CD14-positive monocyte (primary cell): ENCODE data around the gene IL26. TPM values are rescaled to one million over a fixed set of nuclear protein-coding genes. Genes with fewer than 3 reads are reported as not detected.
A peak's percentile ranks its signal among the peaks of the same experiment; 100 is the strongest.

ENCODE experiments used
- DNase-seq, 3 donors: peaks; one replicate each; pipeline ENCODE4 v3.0.0-alpha.2; 2011 to 2022
- H2AFZ ChIP-seq: 2 replicates; pipeline ENCODE4 v1.6.0; 2012; ENCODE audit warnings: mild to moderate bottlenecking, low read depth, low read length, inconsistent platforms; ENCODE audit not compliant: insufficient read depth, poor library complexity, severe bottlenecking
- H3K27ac ChIP-seq, 2 donors: 1 replicate in 1 of 2; 2 replicates in 1 of 2; pipeline ENCODE4 v1.5.1; 2012 to 2013; ENCODE audit warnings: low read length in 2 of 2, control low read depth in 1 of 2, inconsistent platforms in 1 of 2, low read depth in 1 of 2, mild to moderate bottlenecking in 1 of 2
- H3K27me3 ChIP-seq, 2 donors: one replicate each; pipeline versions ENCODE4 v1.6.0 to v1.6.1; 2011 to 2013; ENCODE audit warnings: low read length in 2 of 2; ENCODE audit not compliant: control insufficient read depth in 2 of 2, insufficient read depth in 2 of 2
- H3K36me3 ChIP-seq, 2 donors: replicated peaks in 1 of 2; 1 replicate in 1 of 2; 2 replicates in 1 of 2; pipeline versions ENCODE4 v1.5.1 to v1.6.1; 2012 to 2013; ENCODE audit warnings: low read length in 2 of 2, control low read depth in 1 of 2, inconsistent platforms in 1 of 2, mild to moderate bottlenecking in 1 of 2; ENCODE audit not compliant: insufficient read depth in 2 of 2, control insufficient read depth in 1 of 2
- H3K4me1 ChIP-seq, 2 donors: 1 replicate in 1 of 2; 2 replicates in 1 of 2; pipeline versions ENCODE4 v1.5.1 to v1.6.1; 2012 to 2013; ENCODE audit warnings: low read length in 2 of 2, control low read depth in 1 of 2, inconsistent platforms in 1 of 2, mild to moderate bottlenecking in 1 of 2, moderate library complexity in 1 of 2; ENCODE audit not compliant: insufficient read depth in 2 of 2, control insufficient read depth in 1 of 2
- H3K4me2 ChIP-seq: replicated peaks from 2 replicates; pipeline ENCODE3; 2012; ENCODE audit warnings: low read length, moderate library complexity, mild to moderate bottlenecking; ENCODE audit not compliant: poor library complexity, severe bottlenecking; ENCODE audit errors: extremely low read depth
- H3K4me3 ChIP-seq, 3 experiments: fragments of 200-600 bp in 1 of 3; sonication (generic) in 1 of 3; replicated peaks in 1 of 3; 1 replicate in 2 of 3; 2 replicates in 1 of 3; pipeline ENCODE4 v1.5.1; 2011 to 2013; ENCODE audit warnings: low read length in 3 of 3, mild to moderate bottlenecking in 3 of 3, control low read depth in 2 of 3, low read depth in 2 of 3, inconsistent platforms in 1 of 3, moderate library complexity in 1 of 3
- H3K79me2 ChIP-seq: 2 replicates; pipeline ENCODE4 v1.6.0; 2012; ENCODE audit warnings: mild to moderate bottlenecking, control low read depth, inconsistent platforms, low read length, moderate library complexity; ENCODE audit not compliant: insufficient read depth
- H3K9ac ChIP-seq: 2 replicates; pipeline ENCODE4 v1.6.0; 2017; ENCODE audit warnings: low read length, mild to moderate bottlenecking; ENCODE audit not compliant: insufficient read depth, poor library complexity, severe bottlenecking
- H3K9me3 ChIP-seq, 2 donors: replicated peaks in 1 of 2; 1 replicate in 1 of 2; 2 replicates in 1 of 2; pipeline versions ENCODE4 v1.5.1 to v1.6.1; 2012 to 2013; ENCODE audit warnings: low read length in 2 of 2, control low read depth in 1 of 2; ENCODE audit not compliant: control insufficient read depth in 1 of 2, insufficient read depth in 1 of 2
- H4K20me1 ChIP-seq: 2 replicates; pipeline ENCODE4 v1.6.0; 2012; ENCODE audit warnings: mild to moderate bottlenecking, low read length, control low read depth, moderate library complexity; ENCODE audit not compliant: insufficient read depth
- H3K27ac Mint-ChIP-seq, 7 donors: one replicate each; pipeline ENCODE4 v1.8.0; 2020; ENCODE audit warnings: mild to moderate bottlenecking in 7 of 7, mixed read lengths in 7 of 7, moderate library complexity in 6 of 7, inconsistent platforms in 2 of 7
- H3K27me3 Mint-ChIP-seq, 3 donors: one replicate each; pipeline ENCODE4 v1.8.0; 2021 to 2022; ENCODE audit warnings: low read depth in 3 of 3, mild to moderate bottlenecking in 3 of 3, mixed read lengths in 3 of 3, moderate library complexity in 3 of 3, inconsistent platforms in 1 of 3
- H3K36me3 Mint-ChIP-seq, 2 donors: one replicate each; pipeline ENCODE4 v1.8.0; 2020; ENCODE audit warnings: mixed read lengths in 2 of 2, inconsistent platforms in 1 of 2, mild to moderate bottlenecking in 1 of 2
- H3K4me1 Mint-ChIP-seq: one replicate; pipeline ENCODE4 v1.8.0; 2020; ENCODE audit warnings: mild to moderate bottlenecking, mixed read lengths
- H3K4me3 Mint-ChIP-seq, 2 donors: one replicate each; pipeline ENCODE4 v1.8.0; 2020; ENCODE audit warnings: mild to moderate bottlenecking in 2 of 2, mixed read lengths in 2 of 2, moderate library complexity in 1 of 2
- H3K9me3 Mint-ChIP-seq, 7 donors: one replicate each; pipeline ENCODE4 v1.8.0; 2020 to 2022; ENCODE audit warnings: mixed read lengths in 7 of 7, mild to moderate bottlenecking in 6 of 7, moderate library complexity in 6 of 7, inconsistent platforms in 2 of 7
- CTCF ChIP-seq: fragments of 200-600 bp; IDR thresholded peaks from one replicate; pipeline ENCODE4 v1.8.0; 2022; ENCODE audit warnings: antibody characterized with exemption, mild to moderate bottlenecking
- WGBS: methylation state at CpG from one replicate; pipeline ENCODE4 v1.1.5; 2013; ENCODE audit warnings: missing lambda C conversion rate; ENCODE audit not compliant: insufficient coverage; 5-methylcytosine and 5-hydroxymethylcytosine counted together
- intact Hi-C, 2 donors: fragments of 100-400 bp; cut with micrococcal nuclease; formaldehyde crosslinking; loops; one replicate each; pipeline versions ENCODE4 v1.15.0 to v1.15.1; 2023
- polyA plus RNA-seq, 3 donors: library from polyadenylated mRNA; depleted of rRNA in 1 of 3; unstranded in 2 of 3; stranded (reverse) in 1 of 3; fragments of 300-500 nt in 2 of 3; fragments of >200 nt in 1 of 3; fragmentation: Illumina TruSeq in 2 of 3; gene quantifications; 1 replicate in 2 of 3; 2 replicates in 1 of 3; pipeline ENCODE4 v1.2.3, GENCODE V29; 2012 to 2021

Gene IL26
- polyA plus RNA-seq, 3 donors = not detected

GRCh38 chr12:68240975-68241374 is 15.4 kb upstream of the IL26 start:
- Mint-ChIP-seq H3K9me3 (no peaks in the 10 kb centered on the region), H3K27me3 (no peaks in the 10 kb centered on the region), H3K27ac (peak overlapping the region in 6 of 7 donors; percentile 11 to 73 (median 48)), H3K36me3 (no peaks in the 10 kb centered on the region), H3K4me1 (peaks cover 24% of the 10 kb centered on the region), H3K4me3 (peak overlapping the region; percentile 7 to 23)
- Histone ChIP-seq H3K27me3 (no peaks in the 10 kb centered on the region), H4K20me1 (no peaks in the 10 kb centered on the region), H3K4me2 (no peak overlapping the region), H3K4me1 (peaks cover 14 to 17% of the 10 kb centered on the region in 2 donors), H3K36me3 (no peaks in the 10 kb centered on the region), H3K9me3 (no peaks in the 10 kb centered on the region), H3K27ac (peak overlapping the region in 1 of 2 donors; percentile 34), H3K79me2 (no peaks in the 10 kb centered on the region), H3K4me3 (no peak overlapping the region), H2AFZ (peak overlapping the region; percentile 39), H3K9ac (no peak overlapping the region)
- TF ChIP-seq CTCF = no peak
- WGBS = 13% methylated on average over 1 of the region's 1 CpG
- peak; percentile 21 to 25 (median 21) for DNase-seq
- intact Hi-C loops = no loop called here

GRCh38 chr12:68240079-68240478 is 14.5 kb upstream of the IL26 start:
- Mint-ChIP-seq H3K4me3 (no peak overlapping the region), H3K27ac (peak overlapping the region in 1 of 7 donors; percentile 26), H3K9me3 (no peaks in the 10 kb centered on the region), H3K4me1 (peaks cover 27% of the 10 kb centered on the region), H3K36me3 (no peaks in the 10 kb centered on the region), H3K27me3 (no peaks in the 10 kb centered on the region)
- Histone ChIP-seq H3K27ac (no peak overlapping the region), H3K9ac (no peak overlapping the region), H3K36me3 (no peaks in the 10 kb centered on the region), H3K79me2 (no peaks in the 10 kb centered on the region), H3K4me1 (peaks cover 14 to 17% of the 10 kb centered on the region in 2 donors), H3K4me2 (no peak overlapping the region), H4K20me1 (no peaks in the 10 kb centered on the region), H2AFZ (no peak overlapping the region), H3K4me3 (no peak overlapping the region), H3K27me3 (no peaks in the 10 kb centered on the region), H3K9me3 (no peaks in the 10 kb centered on the region)
- intact Hi-C loops = no loop called here
- TF ChIP-seq CTCF = no peak
- 92% methylated on average over 1 of the region's 1 CpG for WGBS
- no peak for DNase-seq
